ENCODE measurements around the gene AIPL1.

GRCh38 chr17:6428207-6428965, 6.5 kb downstream of the AIPL1 start:
- TF ChIP-seq CTCF (IDR thresholded peaks at IDR 0.05) (no peak), POLR2A (IDR thresholded peaks at IDR 0.05) (no peak)
